Neural cell (in vitro differentiated cells): ENCODE data around the gene GABBR2. TPM values are rescaled to one million over a fixed set of nuclear protein-coding genes. Genes with fewer than 3 reads are reported as not detected.

Experiments
- H2AFZ ChIP-seq: fragments of 200-600, 300-800 bp; sonication (generic), shearing (Covaris generic); 2 replicates; pipeline ENCODE4 v1.6.0; 2014; ENCODE audit warnings: low read depth, mild to moderate bottlenecking, antibody characterized with exemption, low read length, moderate library complexity
- H3F3A ChIP-seq: fragments of 200-600 bp; shearing (Covaris generic); 2 replicates; pipeline ENCODE4 v1.6.1; 2016; ENCODE audit warnings: mild to moderate bottlenecking, moderate library complexity, mixed read lengths, antibody characterized with exemption, low read length; ENCODE audit not compliant: insufficient read depth, poor library complexity, severe bottlenecking
- H3K27ac ChIP-seq: fragments of 200-600, 300-800 bp; sonication (generic), shearing (Covaris generic); 2 replicates; pipeline ENCODE4 v1.5.1; 2014; ENCODE audit warnings: mild to moderate bottlenecking, low read length, moderate library complexity
- H3K27me3 ChIP-seq: fragments of 300-800, 200-600 bp; sonication (generic), shearing (Covaris generic); 2 replicates; pipeline ENCODE4 v1.6.0; 2014; ENCODE audit warnings: mild to moderate bottlenecking, low read depth, low read length, moderate library complexity; ENCODE audit not compliant: insufficient read depth
- H3K36me3 ChIP-seq: fragments of 300-800, 200-600 bp; sonication (generic), shearing (Covaris generic); 2 replicates; pipeline ENCODE4 v1.5.1; 2014; ENCODE audit warnings: mild to moderate bottlenecking, antibody characterized with exemption, low read length, moderate library complexity; ENCODE audit not compliant: insufficient read depth
- H3K4me2 ChIP-seq: fragments of 300-800, 200-600 bp; sonication (generic), shearing (Covaris generic); 2 replicates; pipeline ENCODE4 v1.6.0; 2014; ENCODE audit warnings: mild to moderate bottlenecking, low read length
- H3K4me3 ChIP-seq: fragments of 300-800, 200-600 bp; sonication (generic), shearing (Covaris generic); 2 replicates; pipeline ENCODE4 v1.5.1; 2014; ENCODE audit warnings: mild to moderate bottlenecking, low read length, moderate library complexity
- H3K79me2 ChIP-seq: fragments of 200-600 bp; shearing (Covaris generic); replicated peaks from 2 replicates; pipeline ENCODE4 v1.6.0; 2014; ENCODE audit warnings: mild to moderate bottlenecking, low read length, moderate library complexity; ENCODE audit not compliant: insufficient read depth
- H3K9ac ChIP-seq: fragments of 300-800, 200-600 bp; sonication (generic), shearing (Covaris generic); 2 replicates; pipeline ENCODE4 v1.6.1; 2016; ENCODE audit warnings: mild to moderate bottlenecking, low read length, mixed read lengths
- H3K9me2 ChIP-seq: fragments of 200-600 bp; shearing (Covaris generic); 2 replicates; pipeline ENCODE4 v1.6.1; 2016; ENCODE audit warnings: mild to moderate bottlenecking, low read length, mixed read lengths; ENCODE audit not compliant: insufficient read depth
- H3K9me3 ChIP-seq: fragments of 200-600, 300-800 bp; sonication (generic), shearing (Covaris generic); 2 replicates; pipeline ENCODE4 v1.6.1; 2016; ENCODE audit warnings: mild to moderate bottlenecking, mixed run types, low read length, moderate library complexity, mixed read lengths
- H4K20me1 ChIP-seq: fragments of 200-600 bp; shearing (Covaris generic); 2 replicates; pipeline ENCODE4 v1.6.1; 2016; ENCODE audit warnings: mild to moderate bottlenecking, mixed run types; ENCODE audit not compliant: insufficient read depth
- EP300 ChIP-seq: fragments of 450-650 bp; conservative IDR thresholded peaks from 2 replicates; pipeline ENCODE4 v1.6.1; 2014; ENCODE audit warnings: antibody characterized with exemption, mild to moderate bottlenecking, moderate library complexity; ENCODE audit not compliant: poor library complexity, severe bottlenecking
- EZH2 ChIP-seq: fragments of 200-600, 300-800 bp; shearing (Covaris generic), sonication (generic); IDR thresholded peaks from 2 replicates; pipeline ENCODE4 v1.6.1; 2014; ENCODE audit warnings: antibody characterized with exemption, low read length, borderline replicate concordance, mild to moderate bottlenecking; ENCODE audit not compliant: insufficient read depth, poor library complexity, severe bottlenecking
- MXI1 ChIP-seq: fragments of 450-650 bp; conservative IDR thresholded peaks from 2 replicates; pipeline ENCODE4 v1.6.1; 2014; ENCODE audit warnings: antibody characterized with exemption, mild to moderate bottlenecking; ENCODE audit not compliant: poor library complexity, severe bottlenecking
- POLR2AphosphoS5 ChIP-seq: IDR thresholded peaks from 2 replicates; pipeline ENCODE4 v1.6.1; 2012
- RAD21 ChIP-seq: fragments of 450-650 bp; conservative IDR thresholded peaks from 2 replicates; pipeline ENCODE4 v1.6.1; 2014; ENCODE audit warnings: antibody characterized with exemption, mild to moderate bottlenecking, moderate library complexity
- SMC3 ChIP-seq: fragments of 450-650 bp; conservative IDR thresholded peaks from 2 replicates; pipeline ENCODE4 v1.6.1; 2014; ENCODE audit warnings: antibody characterized with exemption, mild to moderate bottlenecking, moderate library complexity; ENCODE audit not compliant: poor library complexity
- TAF1 ChIP-seq: IDR thresholded peaks from 2 replicates; pipeline ENCODE4 v1.6.1; 2012; ENCODE audit warnings: low read depth
- polyA plus RNA-seq: library from polyadenylated mRNA; depleted of rRNA; stranded (reverse); fragments of >200 nt; gene quantifications from 2 replicates; pipeline ENCODE4 v1.2.3, GENCODE V29; 2014
- TF ChIP-seq, protein P1 (sequence below): fragments of 450-650 bp; IDR thresholded peaks from 2 replicates; pipeline ENCODE4 v1.5.1; 2014; ENCODE audit warnings: antibody characterized with exemption, mild to moderate bottlenecking, moderate library complexity; ENCODE audit not compliant: poor library complexity, severe bottlenecking
- TF ChIP-seq, protein P2 (sequence below): IDR thresholded peaks from 2 replicates; pipeline ENCODE4 v1.6.1; 2012; ENCODE audit warnings: borderline replicate concordance

The GABBR2 gene
- polyA plus RNA-seq, 1 donor from 2014 or later = 7.1 TPM

DNA sequence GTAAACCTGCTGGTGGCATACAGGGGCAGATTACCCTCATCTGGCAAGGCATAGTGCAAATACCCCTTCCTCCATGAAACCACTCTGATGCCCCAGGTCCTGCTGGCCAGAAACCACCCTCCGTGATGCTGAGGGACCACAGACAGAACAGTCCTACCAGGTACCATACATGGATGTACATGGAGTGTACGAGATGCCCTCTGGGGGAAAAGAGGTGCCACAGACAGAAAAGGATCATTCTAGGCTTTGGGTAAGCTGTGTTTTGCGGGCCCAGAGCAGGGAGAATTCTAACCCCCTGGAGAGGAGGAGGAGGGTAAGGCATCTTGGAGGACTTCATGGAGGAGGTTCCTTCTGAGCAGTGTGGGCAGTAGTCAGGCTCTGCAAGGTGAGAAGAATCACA is 68.3 kb downstream of the GABBR2 start:
- Histone ChIP-seq H3K27ac (no peak overlapping the region), H3K9me2 (no peaks in the 10 kb centered on the region), H3K4me3 (no peak overlapping the region), H3F3A (no peaks in the 10 kb centered on the region), H3K9me3 (no peaks in the 10 kb centered on the region), H3K27me3 (no peaks in the 10 kb centered on the region), H4K20me1 (no peaks in the 10 kb centered on the region), H2AFZ (no peak overlapping the region), H3K79me2 (no peaks in the 10 kb centered on the region), H3K4me2 (no peak overlapping the region), H3K36me3 (no peaks in the 10 kb centered on the region), H3K9ac (no peak overlapping the region)
- no peak for TF ChIP-seq EP300
- no peak for TF ChIP-seq RAD21
- TF ChIP-seq, protein P1, sequence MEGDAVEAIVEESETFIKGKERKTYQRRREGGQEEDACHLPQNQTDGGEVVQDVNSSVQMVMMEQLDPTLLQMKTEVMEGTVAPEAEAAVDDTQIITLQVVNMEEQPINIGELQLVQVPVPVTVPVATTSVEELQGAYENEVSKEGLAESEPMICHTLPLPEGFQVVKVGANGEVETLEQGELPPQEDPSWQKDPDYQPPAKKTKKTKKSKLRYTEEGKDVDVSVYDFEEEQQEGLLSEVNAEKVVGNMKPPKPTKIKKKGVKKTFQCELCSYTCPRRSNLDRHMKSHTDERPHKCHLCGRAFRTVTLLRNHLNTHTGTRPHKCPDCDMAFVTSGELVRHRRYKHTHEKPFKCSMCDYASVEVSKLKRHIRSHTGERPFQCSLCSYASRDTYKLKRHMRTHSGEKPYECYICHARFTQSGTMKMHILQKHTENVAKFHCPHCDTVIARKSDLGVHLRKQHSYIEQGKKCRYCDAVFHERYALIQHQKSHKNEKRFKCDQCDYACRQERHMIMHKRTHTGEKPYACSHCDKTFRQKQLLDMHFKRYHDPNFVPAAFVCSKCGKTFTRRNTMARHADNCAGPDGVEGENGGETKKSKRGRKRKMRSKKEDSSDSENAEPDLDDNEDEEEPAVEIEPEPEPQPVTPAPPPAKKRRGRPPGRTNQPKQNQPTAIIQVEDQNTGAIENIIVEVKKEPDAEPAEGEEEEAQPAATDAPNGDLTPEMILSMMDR = no peak
- TF ChIP-seq POLR2AphosphoS5 = no peak
- TF ChIP-seq TAF1 = no peak
- TF ChIP-seq, protein P2, sequence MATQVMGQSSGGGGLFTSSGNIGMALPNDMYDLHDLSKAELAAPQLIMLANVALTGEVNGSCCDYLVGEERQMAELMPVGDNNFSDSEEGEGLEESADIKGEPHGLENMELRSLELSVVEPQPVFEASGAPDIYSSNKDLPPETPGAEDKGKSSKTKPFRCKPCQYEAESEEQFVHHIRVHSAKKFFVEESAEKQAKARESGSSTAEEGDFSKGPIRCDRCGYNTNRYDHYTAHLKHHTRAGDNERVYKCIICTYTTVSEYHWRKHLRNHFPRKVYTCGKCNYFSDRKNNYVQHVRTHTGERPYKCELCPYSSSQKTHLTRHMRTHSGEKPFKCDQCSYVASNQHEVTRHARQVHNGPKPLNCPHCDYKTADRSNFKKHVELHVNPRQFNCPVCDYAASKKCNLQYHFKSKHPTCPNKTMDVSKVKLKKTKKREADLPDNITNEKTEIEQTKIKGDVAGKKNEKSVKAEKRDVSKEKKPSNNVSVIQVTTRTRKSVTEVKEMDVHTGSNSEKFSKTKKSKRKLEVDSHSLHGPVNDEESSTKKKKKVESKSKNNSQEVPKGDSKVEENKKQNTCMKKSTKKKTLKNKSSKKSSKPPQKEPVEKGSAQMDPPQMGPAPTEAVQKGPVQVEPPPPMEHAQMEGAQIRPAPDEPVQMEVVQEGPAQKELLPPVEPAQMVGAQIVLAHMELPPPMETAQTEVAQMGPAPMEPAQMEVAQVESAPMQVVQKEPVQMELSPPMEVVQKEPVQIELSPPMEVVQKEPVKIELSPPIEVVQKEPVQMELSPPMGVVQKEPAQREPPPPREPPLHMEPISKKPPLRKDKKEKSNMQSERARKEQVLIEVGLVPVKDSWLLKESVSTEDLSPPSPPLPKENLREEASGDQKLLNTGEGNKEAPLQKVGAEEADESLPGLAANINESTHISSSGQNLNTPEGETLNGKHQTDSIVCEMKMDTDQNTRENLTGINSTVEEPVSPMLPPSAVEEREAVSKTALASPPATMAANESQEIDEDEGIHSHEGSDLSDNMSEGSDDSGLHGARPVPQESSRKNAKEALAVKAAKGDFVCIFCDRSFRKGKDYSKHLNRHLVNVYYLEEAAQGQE = no peak
- TF ChIP-seq SMC3 = no peak
- no peak for TF ChIP-seq EZH2
- TF ChIP-seq MXI1 = no peak

DNA sequence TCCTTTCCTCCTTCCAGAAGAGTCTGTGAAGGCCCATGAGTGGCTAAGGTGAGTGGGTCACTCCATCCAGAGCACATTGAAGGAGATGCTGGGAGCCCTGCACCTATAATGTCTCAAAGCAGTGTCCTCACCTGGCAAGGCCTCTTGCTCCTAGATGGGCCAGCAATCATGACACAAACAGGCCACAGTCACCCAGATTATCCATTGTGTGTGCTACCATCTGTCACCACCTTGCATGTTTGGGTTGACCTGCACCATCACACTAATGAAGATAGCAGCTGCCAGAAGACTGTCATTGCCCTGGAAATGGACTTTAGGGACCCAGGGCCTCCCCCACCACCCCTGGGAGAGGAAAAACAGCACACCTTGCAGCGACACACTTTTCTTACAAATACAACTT is 69.6 kb downstream of the GABBR2 start:
- Histone ChIP-seq H3K9me3 (no peaks in the 10 kb centered on the region), H3K27me3 (no peaks in the 10 kb centered on the region), H3K9ac (no peak overlapping the region), H3K4me2 (no peak overlapping the region), H3K36me3 (no peaks in the 10 kb centered on the region), H3F3A (no peaks in the 10 kb centered on the region), H3K79me2 (no peaks in the 10 kb centered on the region), H2AFZ (no peak overlapping the region), H3K27ac (no peak overlapping the region), H4K20me1 (no peaks in the 10 kb centered on the region), H3K4me3 (no peak overlapping the region), H3K9me2 (no peaks in the 10 kb centered on the region)
- TF ChIP-seq, protein P2 = no peak
- TF ChIP-seq, protein P1 = no peak
- TF ChIP-seq TAF1 (no peak), POLR2AphosphoS5 (no peak), MXI1 (no peak), EZH2 (no peak), SMC3 (no peak), RAD21 (no peak), EP300 (no peak)
